ENCODE data around the gene NUP50.

The NUP50 gene

DNA sequence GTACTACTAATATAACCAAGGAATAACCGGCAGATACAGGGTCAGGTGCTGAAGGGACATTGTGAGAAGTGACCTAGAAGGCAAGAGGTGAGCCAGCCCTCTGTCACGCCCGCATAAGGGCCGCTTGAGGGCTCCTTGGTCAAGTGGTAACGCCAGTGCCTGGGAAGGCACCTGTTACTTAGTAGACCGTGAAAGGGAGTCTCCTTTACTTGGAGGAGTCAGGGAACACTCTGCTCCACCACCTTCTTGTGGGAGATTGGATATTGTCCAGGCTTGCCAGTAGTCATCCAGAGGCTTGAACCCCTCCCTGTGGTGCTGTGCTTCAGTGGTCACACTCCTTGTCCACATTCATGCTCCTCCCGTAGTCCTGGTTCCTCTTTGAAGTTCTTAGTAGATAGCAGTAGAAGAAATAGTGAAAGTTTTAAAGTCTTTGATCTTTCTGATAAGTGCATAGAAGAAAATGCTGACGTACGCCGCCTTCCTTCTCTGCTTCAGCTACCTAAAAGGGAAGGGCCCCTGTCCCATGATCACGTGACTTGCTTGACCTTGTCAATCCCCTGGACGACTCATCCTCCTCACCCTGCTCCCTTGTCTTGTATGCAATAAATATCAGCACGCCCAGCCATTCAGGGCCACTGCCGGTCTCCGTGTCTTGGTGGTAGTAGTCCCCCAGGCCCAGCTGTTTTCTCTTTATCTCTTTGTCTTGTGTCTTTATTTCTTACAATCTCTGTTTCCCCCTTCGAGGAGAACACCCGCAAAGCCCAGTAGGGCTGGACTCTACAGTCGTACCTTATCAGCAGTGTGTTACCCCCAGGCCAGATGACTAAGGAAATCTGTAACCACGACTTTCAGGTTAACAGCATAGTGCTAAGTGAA is 6.1 kb downstream of the NUP50 start (continued):
- TF ChIP-seq, protein P1, sequence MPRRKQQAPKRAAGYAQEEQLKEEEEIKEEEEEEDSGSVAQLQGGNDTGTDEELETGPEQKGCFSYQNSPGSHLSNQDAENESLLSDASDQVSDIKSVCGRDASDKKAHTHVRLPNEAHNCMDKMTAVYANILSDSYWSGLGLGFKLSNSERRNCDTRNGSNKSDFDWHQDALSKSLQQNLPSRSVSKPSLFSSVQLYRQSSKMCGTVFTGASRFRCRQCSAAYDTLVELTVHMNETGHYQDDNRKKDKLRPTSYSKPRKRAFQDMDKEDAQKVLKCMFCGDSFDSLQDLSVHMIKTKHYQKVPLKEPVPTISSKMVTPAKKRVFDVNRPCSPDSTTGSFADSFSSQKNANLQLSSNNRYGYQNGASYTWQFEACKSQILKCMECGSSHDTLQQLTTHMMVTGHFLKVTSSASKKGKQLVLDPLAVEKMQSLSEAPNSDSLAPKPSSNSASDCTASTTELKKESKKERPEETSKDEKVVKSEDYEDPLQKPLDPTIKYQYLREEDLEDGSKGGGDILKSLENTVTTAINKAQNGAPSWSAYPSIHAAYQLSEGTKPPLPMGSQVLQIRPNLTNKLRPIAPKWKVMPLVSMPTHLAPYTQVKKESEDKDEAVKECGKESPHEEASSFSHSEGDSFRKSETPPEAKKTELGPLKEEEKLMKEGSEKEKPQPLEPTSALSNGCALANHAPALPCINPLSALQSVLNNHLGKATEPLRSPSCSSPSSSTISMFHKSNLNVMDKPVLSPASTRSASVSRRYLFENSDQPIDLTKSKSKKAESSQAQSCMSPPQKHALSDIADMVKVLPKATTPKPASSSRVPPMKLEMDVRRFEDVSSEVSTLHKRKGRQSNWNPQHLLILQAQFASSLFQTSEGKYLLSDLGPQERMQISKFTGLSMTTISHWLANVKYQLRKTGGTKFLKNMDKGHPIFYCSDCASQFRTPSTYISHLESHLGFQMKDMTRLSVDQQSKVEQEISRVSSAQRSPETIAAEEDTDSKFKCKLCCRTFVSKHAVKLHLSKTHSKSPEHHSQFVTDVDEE (CRISPR knock-in tag; IDR thresholded peaks at IDR 0.05), result no peak
- no peak for TF ChIP-seq PPARA (CRISPR knock-in tag; IDR thresholded peaks at IDR 0.05; ENCODE audit: borderline replicate concordance)
- no peak for TF ChIP-seq GLIS3 (CRISPR knock-in tag; IDR thresholded peaks at IDR 0.05)
- TF ChIP-seq, protein P2, sequence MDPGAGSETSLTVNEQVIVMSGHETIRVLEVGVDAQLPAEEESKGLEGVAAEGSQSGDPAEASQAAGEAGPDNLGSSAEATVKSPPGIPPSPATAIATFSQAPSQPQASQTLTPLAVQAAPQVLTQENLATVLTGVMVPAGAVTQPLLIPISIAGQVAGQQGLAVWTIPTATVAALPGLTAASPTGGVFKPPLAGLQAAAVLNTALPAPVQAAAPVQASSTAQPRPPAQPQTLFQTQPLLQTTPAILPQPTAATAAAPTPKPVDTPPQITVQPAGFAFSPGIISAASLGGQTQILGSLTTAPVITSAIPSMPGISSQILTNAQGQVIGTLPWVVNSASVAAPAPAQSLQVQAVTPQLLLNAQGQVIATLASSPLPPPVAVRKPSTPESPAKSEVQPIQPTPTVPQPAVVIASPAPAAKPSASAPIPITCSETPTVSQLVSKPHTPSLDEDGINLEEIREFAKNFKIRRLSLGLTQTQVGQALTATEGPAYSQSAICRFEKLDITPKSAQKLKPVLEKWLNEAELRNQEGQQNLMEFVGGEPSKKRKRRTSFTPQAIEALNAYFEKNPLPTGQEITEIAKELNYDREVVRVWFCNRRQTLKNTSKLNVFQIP (CRISPR knock-in tag; IDR thresholded peaks at IDR 0.05; ENCODE audit: borderline replicate concordance, low read depth), result no peak

DNA sequence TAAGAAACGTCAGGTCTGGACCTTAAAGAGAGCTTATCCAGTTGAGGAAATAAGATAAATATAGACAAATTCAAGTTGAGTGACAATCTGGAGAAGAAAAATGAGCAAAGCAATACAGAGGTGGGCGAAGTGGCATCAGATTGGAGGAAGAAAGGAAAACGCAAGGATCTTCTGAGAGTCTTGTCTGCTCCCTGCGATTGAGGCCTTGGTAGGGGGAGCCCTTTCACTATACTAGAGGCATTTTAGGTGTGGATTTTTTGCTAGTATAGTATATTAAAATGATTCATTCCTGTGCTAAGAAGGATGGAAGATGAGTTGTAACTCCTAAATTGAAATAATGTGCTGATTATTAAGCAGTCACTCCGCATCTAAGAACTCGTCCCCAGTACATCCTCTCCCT is 8.1 kb downstream of the NUP50 start:
- no peak for TF ChIP-seq ARNTL (CRISPR knock-in tag; IDR thresholded peaks at IDR 0.05; ENCODE audit: borderline replicate concordance, low read depth)
- TF ChIP-seq RARB (CRISPR knock-in tag; IDR thresholded peaks at IDR 0.05), result no peak
- no peak for TF ChIP-seq ZC3H10 (CRISPR knock-in tag; IDR thresholded peaks at IDR 0.05)
- no peak for TF ChIP-seq OSR1 (CRISPR knock-in tag; IDR thresholded peaks at IDR 0.05)
- TF ChIP-seq, protein P1 (CRISPR knock-in tag; IDR thresholded peaks at IDR 0.05), result no peak
- no peak for TF ChIP-seq SNAI2 (CRISPR knock-in tag; IDR thresholded peaks at IDR 0.05)
- TF ChIP-seq ZNF565 (CRISPR knock-in tag; conservative IDR thresholded peaks at IDR 0.05; ENCODE audit: low read depth), result no peak
- TF ChIP-seq ZFP3 (CRISPR knock-in tag; IDR thresholded peaks at IDR 0.05), result no peak
- TF ChIP-seq TOX (CRISPR knock-in tag; IDR thresholded peaks at IDR 0.05; ENCODE audit: borderline replicate concordance), result no peak
- TF ChIP-seq PPARA (CRISPR knock-in tag; IDR thresholded peaks at IDR 0.05; ENCODE audit: borderline replicate concordance), result no peak
- no peak for TF ChIP-seq BACH2 (CRISPR knock-in tag; IDR thresholded peaks at IDR 0.05; ENCODE audit: borderline replicate concordance)
- no peak for TF ChIP-seq ZNF70 (CRISPR knock-in tag; IDR thresholded peaks at IDR 0.05)
- TF ChIP-seq, protein P2 (CRISPR knock-in tag; IDR thresholded peaks at IDR 0.05; ENCODE audit: borderline replicate concordance, low read depth), result no peak
- TF ChIP-seq ISL1 (CRISPR knock-in tag; IDR thresholded peaks at IDR 0.05), result no peak
- TF ChIP-seq, protein P3, sequence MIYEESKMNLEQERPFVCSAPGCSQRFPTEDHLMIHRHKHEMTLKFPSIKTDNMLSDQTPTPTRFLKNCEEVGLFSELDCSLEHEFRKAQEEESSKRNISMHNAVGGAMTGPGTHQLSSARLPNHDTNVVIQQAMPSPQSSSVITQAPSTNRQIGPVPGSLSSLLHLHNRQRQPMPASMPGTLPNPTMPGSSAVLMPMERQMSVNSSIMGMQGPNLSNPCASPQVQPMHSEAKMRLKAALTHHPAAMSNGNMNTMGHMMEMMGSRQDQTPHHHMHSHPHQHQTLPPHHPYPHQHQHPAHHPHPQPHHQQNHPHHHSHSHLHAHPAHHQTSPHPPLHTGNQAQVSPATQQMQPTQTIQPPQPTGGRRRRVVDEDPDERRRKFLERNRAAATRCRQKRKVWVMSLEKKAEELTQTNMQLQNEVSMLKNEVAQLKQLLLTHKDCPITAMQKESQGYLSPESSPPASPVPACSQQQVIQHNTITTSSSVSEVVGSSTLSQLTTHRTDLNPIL (CRISPR knock-in tag; IDR thresholded peaks at IDR 0.05; ENCODE audit: low read depth), result no peak
- no peak for ATAC-seq

DNA sequence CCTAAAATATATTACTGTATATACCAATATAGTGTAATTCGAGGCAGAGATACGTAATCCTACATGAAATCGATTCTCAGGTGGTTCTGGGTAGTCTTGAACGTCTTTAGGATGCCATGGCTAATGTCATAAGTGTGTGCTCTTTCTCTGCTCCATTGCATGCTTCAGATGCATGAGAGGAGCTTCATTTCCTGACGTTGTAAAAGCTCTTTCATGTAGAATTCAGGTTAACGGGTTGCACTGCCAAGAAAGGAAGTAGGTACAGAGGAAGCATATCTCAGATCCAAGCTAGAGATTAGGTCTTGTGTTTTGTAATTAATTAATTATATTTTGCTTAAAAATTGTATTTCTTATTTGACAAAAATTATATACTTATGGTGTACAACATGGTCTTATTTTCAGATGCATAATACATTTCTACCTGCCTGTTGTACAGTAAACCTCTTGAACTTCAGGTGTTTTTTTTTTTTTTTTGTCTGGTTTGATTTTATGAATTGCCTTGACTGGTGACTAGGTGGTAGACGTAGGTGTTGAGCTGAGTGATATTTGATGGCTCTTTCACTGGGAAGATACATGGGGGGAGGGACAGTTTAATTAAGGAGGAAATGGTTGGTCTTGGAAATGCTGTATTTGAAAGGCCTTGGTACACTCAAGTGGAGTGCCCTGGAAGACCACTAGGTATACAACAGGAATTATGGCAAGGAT is 9.3 kb downstream of the NUP50 start:
- no peak for TF ChIP-seq CSDC2 (CRISPR knock-in tag; IDR thresholded peaks at IDR 0.05)
- no peak for TF ChIP-seq ZNF70 (CRISPR knock-in tag; IDR thresholded peaks at IDR 0.05)
- TF ChIP-seq OSR1 (CRISPR knock-in tag; IDR thresholded peaks at IDR 0.05), result no peak
- TF ChIP-seq ARNTL (CRISPR knock-in tag; IDR thresholded peaks at IDR 0.05; ENCODE audit: borderline replicate concordance, low read depth), result no peak
- TF ChIP-seq, protein P4, sequence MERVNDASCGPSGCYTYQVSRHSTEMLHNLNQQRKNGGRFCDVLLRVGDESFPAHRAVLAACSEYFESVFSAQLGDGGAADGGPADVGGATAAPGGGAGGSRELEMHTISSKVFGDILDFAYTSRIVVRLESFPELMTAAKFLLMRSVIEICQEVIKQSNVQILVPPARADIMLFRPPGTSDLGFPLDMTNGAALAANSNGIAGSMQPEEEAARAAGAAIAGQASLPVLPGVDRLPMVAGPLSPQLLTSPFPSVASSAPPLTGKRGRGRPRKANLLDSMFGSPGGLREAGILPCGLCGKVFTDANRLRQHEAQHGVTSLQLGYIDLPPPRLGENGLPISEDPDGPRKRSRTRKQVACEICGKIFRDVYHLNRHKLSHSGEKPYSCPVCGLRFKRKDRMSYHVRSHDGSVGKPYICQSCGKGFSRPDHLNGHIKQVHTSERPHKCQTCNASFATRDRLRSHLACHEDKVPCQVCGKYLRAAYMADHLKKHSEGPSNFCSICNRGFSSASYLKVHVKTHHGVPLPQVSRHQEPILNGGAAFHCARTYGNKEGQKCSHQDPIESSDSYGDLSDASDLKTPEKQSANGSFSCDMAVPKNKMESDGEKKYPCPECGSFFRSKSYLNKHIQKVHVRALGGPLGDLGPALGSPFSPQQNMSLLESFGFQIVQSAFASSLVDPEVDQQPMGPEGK (CRISPR knock-in tag; IDR thresholded peaks at IDR 0.05; ENCODE audit: borderline replicate concordance), result no peak
- no peak for ATAC-seq
